A549 (cell line): ENCODE measurements around the gene RXRA.

Experiments used
- CEBPB ChIP-seq, 2 experiments: fragments of >200 bp in 1 of 2; sonication (Bioruptor Twin) in 1 of 2; formaldehyde crosslinking in 1 of 2; IDR thresholded peaks; 2 replicates each; pipeline ENCODE4 v1.6.1; 2012 to 2016
- CTCF ChIP-seq: fragments of >200 bp; sonication (Bioruptor Twin); formaldehyde crosslinking; IDR thresholded peaks from 3 replicates; pipeline ENCODE4 v1.5.1; 2016
- EHMT2 ChIP-seq: fragments of 200-600 bp; sonication (generic); IDR thresholded peaks from 2 replicates; pipeline ENCODE4 v1.6.1; 2016; ENCODE audit warnings: antibody characterized with exemption, low read depth, mild to moderate bottlenecking, moderate library complexity
- ELK1 ChIP-seq: fragments of 150-350 bp; IDR thresholded peaks from 2 replicates; pipeline ENCODE4 v1.6.1; 2014; ENCODE audit warnings: low read depth, mild to moderate bottlenecking, low read length
- POLR2A ChIP-seq: IDR thresholded peaks from 2 replicates; pipeline ENCODE4 v1.6.1; 2012; ENCODE audit warnings: mild to moderate bottlenecking, low read length
- POLR2AphosphoS2 ChIP-seq: conservative IDR thresholded peaks from 2 replicates; pipeline ENCODE4 v1.6.1; 2012; ENCODE audit warnings: low read length, improper control_type of control experiment, inconsistent platforms

DNA sequence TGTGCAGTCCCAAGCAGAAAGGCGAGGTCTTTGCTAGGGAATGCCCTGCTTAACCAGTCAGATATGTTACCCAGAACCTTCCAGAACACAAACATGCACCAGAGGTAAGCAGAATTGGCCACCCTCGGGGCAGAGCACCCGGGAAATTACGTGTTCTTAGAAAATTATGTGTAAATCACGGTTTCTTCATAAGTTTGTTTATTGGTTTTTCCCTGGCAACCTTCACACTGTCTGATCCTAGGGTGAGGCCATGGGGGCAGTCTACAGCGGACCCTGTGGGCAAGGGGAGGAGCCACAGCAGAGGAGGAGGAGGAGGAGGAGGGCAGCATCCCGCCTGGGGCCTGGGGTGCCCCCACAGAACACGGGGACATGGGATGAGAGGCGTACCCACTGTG, 31.4 kb downstream of the RXRA start:
- no peak for TF ChIP-seq ELK1
- TF ChIP-seq POLR2A = no peak
- no peak for TF ChIP-seq CEBPB (IDR thresholded peaks at IDR 0.05)
- no peak for TF ChIP-seq EHMT2
- TF ChIP-seq POLR2AphosphoS2 = no peak
- TF ChIP-seq CTCF = no peak
